ENCODE results near the gene GABBR1. TPM values are rescaled to one million over a fixed set of nuclear protein-coding genes. Genes with fewer than 3 reads are reported as not detected.

The GABBR1 gene
- total RNA-seq, 2 experiments from 2014 or later = 12.9 to 37.1 TPM

DNA sequence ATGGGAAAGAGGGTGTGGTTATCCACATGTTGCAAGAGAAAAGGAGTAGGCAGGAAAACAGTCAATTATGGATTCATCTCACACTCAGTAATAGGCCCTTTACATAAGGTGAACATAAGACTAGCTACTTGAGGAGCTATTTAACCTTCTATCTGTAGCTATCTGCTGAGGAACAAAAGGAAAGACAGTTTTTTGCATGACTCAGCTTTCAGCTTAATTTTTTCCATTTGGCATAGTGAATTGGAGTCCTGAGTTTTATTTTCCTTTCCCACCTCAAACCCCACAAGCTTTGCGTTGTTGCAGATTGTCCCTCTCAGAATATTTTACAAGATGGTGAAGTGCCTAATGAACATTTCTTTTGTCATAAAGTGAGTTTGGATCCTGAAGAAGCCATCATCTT is 105.9 kb downstream of the GABBR1 start:
- H3K79me2 ChIP-seq (ENCODE audit: insufficient read depth, low read depth, low read length) = no peaks in the 10 kb centered on the region
- H3K4me2 ChIP-seq (ENCODE audit: low read length) = no peak overlapping the region
- H3K4me1 ChIP-seq (ENCODE audit: insufficient read depth, low read length, poor library complexity, severe bottlenecking) = no peaks in the 10 kb centered on the region
- H2AFZ ChIP-seq (ENCODE audit: low read length) = no peak overlapping the region
- H3K4me3 ChIP-seq (ENCODE audit: low read depth, low read length, poor library complexity, severe bottlenecking) = no peak overlapping the region
- H4K20me1 ChIP-seq (ENCODE audit: insufficient read depth, low read length) = no peaks in the 10 kb centered on the region
- no peaks in the 10 kb centered on the region for H3K36me3 ChIP-seq (ENCODE audit: insufficient read depth, low read length)
- ChIA-PET POLR2A (no interaction called here), CTCF (ENCODE audit: unreplicated experiment) (no interaction called here)
- intact Hi-C loops (cut with micrococcal nuclease; ENCODE audit: unreplicated experiment) = no loop called here
- no TSS peak for BruUV-seq (replicated peaks)
- TF ChIP-seq, protein P1, sequence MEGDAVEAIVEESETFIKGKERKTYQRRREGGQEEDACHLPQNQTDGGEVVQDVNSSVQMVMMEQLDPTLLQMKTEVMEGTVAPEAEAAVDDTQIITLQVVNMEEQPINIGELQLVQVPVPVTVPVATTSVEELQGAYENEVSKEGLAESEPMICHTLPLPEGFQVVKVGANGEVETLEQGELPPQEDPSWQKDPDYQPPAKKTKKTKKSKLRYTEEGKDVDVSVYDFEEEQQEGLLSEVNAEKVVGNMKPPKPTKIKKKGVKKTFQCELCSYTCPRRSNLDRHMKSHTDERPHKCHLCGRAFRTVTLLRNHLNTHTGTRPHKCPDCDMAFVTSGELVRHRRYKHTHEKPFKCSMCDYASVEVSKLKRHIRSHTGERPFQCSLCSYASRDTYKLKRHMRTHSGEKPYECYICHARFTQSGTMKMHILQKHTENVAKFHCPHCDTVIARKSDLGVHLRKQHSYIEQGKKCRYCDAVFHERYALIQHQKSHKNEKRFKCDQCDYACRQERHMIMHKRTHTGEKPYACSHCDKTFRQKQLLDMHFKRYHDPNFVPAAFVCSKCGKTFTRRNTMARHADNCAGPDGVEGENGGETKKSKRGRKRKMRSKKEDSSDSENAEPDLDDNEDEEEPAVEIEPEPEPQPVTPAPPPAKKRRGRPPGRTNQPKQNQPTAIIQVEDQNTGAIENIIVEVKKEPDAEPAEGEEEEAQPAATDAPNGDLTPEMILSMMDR (conservative IDR thresholded peaks at IDR 0.05; ENCODE audit: low read length) = no peak
- TF ChIP-seq EZH2phosphoT487 (IDR thresholded peaks at IDR 0.05; ENCODE audit: borderline replicate concordance, low read depth, low read length) = no peak
- H3K27ac ChIP-seq (ENCODE audit: low read depth, low read length, poor library complexity, severe bottlenecking) = no peak overlapping the region
- H3K9me2 ChIP-seq (ENCODE audit: insufficient read depth, low read length) = no peaks in the 10 kb centered on the region
- no peaks in the 10 kb centered on the region for H3K9me3 ChIP-seq (ENCODE audit: low read length)
- DNase-seq (ENCODE audit: low spot score) = no peak

DNA sequence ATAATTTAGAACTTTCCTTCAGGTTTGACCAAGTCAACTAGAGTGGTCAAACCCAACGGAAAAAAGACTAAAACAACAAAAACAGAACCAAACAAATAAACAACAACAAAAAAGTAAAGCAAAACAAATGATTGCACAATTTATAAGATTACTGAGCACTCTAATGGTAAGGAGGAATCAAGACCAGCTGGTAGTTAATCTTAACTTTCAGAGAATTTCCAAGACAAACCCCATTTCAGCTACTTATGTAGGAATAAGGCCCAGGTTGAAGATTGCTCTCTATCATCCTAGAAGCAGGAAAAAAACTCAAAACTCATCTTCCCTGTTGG is 107.7 kb downstream of the GABBR1 start:
- Histone ChIP-seq H3K79me2 (ENCODE audit: insufficient read depth, low read depth, low read length) (no peaks in the 10 kb centered on the region), H2AFZ (ENCODE audit: low read length) (no peak overlapping the region), H3K9me2 (ENCODE audit: insufficient read depth, low read length) (no peaks in the 10 kb centered on the region), H3K4me2 (ENCODE audit: low read length) (no peak overlapping the region), H3K27ac (ENCODE audit: low read depth, low read length, poor library complexity, severe bottlenecking) (no peak overlapping the region), H3K4me1 (ENCODE audit: insufficient read depth, low read length, poor library complexity, severe bottlenecking) (no peaks in the 10 kb centered on the region), H3K9me3 (ENCODE audit: low read length) (no peaks in the 10 kb centered on the region), H4K20me1 (ENCODE audit: insufficient read depth, low read length) (no peaks in the 10 kb centered on the region), H3K36me3 (ENCODE audit: insufficient read depth, low read length) (no peaks in the 10 kb centered on the region), H3K4me3 (ENCODE audit: low read depth, low read length, poor library complexity, severe bottlenecking) (no peak overlapping the region)
- ChIA-PET CTCF (ENCODE audit: unreplicated experiment) (no interaction called here), POLR2A (interaction anchor here (0.6 kb wide), 1 partner anchor 14 kb away, joined by 3 read pairs; no protein-coding TSS in a partner anchor)
- no peak for TF ChIP-seq EZH2phosphoT487 (IDR thresholded peaks at IDR 0.05; ENCODE audit: borderline replicate concordance, low read depth, low read length)
- TF ChIP-seq, protein P1 (conservative IDR thresholded peaks at IDR 0.05; ENCODE audit: low read length) = no peak
- BruUV-seq (replicated peaks) = no TSS peak
- no peak for DNase-seq (ENCODE audit: low spot score)
- intact Hi-C loops (cut with micrococcal nuclease; ENCODE audit: unreplicated experiment) = no loop called here

DNA sequence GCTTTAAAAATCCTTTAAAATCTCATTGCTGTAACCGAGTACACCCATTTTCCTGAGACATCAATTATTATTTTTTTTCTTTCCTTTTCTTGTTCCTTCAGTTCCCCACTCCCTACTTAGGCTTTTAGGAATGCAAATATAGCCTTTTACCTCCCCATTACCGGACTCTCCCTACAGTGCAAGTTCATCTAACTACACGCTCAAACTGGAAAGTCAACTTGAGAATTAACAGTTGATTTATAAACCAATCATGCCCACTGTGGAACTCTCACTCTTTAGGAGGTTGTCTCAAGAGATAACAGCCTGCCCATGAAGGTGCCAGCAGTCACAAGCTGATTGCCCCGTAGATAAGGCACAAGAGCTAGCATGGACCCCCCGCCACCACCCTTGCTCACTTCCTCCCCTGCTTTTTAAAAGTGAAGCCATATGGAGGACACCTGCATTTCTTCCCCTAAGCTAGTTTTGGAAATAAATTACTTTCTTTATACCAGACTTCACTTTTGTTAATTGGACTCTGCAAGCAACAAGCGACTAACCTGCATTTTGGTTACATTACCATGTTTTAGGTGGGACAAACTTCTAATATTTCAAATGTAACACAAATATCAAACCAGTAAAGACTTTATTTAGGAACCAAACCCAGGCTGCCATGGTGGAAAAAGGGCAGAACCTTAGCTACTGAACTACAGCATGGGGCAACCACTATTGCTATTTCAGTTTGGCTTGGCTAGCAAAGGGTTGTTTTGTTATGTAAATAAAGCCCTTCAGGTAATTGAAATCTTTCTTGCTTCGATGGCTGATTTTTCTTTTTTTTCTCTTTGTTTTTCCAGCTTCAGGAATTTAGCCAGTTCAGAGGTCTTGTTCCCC is 108.3 kb downstream of the GABBR1 start:
- ChIA-PET POLR2A (no interaction called here), CTCF (ENCODE audit: unreplicated experiment) (no interaction called here)
- H2AFZ ChIP-seq (ENCODE audit: low read length) = no peak overlapping the region
- H3K4me2 ChIP-seq (ENCODE audit: low read length) = no peak overlapping the region
- H3K4me1 ChIP-seq (ENCODE audit: insufficient read depth, low read length, poor library complexity, severe bottlenecking) = no peaks in the 10 kb centered on the region
- H3K9me2 ChIP-seq (ENCODE audit: insufficient read depth, low read length) = no peaks in the 10 kb centered on the region
- intact Hi-C loops (cut with micrococcal nuclease; ENCODE audit: unreplicated experiment) = no loop called here
- no peaks in the 10 kb centered on the region for H3K79me2 ChIP-seq (ENCODE audit: insufficient read depth, low read depth, low read length)
- H3K4me3 ChIP-seq (ENCODE audit: low read depth, low read length, poor library complexity, severe bottlenecking) = no peak overlapping the region
- no peaks in the 10 kb centered on the region for H4K20me1 ChIP-seq (ENCODE audit: insufficient read depth, low read length)
- H3K9me3 ChIP-seq (ENCODE audit: low read length) = no peaks in the 10 kb centered on the region
- no peak for TF ChIP-seq EZH2phosphoT487 (IDR thresholded peaks at IDR 0.05; ENCODE audit: borderline replicate concordance, low read depth, low read length)
- TF ChIP-seq, protein P1 (conservative IDR thresholded peaks at IDR 0.05; ENCODE audit: low read length) = no peak
- no TSS peak for BruUV-seq (replicated peaks)
- DNase-seq (ENCODE audit: low spot score) = no peak
- no peaks in the 10 kb centered on the region for H3K36me3 ChIP-seq (ENCODE audit: insufficient read depth, low read length)
- H3K27ac ChIP-seq (ENCODE audit: low read depth, low read length, poor library complexity, severe bottlenecking) = no peak overlapping the region
